GM18526 (cell line): ENCODE results near the gene VWF.

Source experiments
- POLR2A ChIP-seq: IDR thresholded peaks from 3 replicates; pipeline ENCODE4 v1.6.1; 2011; ENCODE audit not compliant: insufficient read length; ENCODE audit errors: extremely low read depth

VWF gene

DNA sequence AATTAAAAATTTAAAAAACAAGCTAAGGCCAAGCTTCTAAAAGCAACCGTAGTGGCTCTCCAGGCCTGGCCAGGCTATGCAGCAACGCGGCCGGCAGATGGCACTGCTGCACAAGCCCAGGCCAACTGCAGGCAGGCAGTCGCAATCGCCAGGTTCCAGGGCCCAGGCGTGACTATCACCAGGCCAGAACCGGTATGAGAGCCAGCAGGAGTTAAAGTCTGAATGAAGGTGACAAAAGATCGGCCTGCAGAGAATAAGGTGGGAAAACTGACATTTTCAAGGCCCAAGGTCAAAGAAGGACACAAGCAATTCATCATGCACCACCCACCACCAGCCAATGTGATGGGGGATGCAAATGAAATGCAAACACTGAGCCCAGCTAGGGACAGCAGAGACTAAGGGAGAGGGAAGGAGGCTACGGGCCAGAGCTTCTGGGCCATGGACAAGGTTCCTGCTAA, 135.8 kb downstream of the VWF start:
- no peak for TF ChIP-seq POLR2A

DNA sequence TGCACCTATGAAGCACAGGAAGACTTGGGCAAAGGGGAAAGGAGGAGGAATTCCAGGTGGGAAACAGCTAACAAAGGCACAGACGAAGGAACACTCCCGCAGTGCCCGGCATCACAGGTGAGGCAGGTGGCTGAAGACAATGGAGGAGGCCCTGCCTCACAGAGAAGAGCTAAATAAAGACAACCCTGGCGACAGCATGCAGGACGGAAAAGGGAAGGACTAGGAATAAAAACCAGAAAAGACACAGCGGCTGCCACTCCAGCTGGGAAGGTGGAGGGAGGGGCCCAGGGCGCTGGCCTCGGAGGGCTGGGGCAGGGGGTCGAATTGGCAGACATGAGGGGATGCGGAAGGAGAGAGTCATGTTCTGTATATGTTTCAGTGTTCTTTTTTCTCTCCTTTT, 136.4 kb downstream of the VWF start:
- no peak for TF ChIP-seq POLR2A

- TF ChIP-seq POLR2A, result no peak
Measured at GRCh38 chr12:5987573-5987972, 136.9 kb downstream of the VWF start.

- no peak for TF ChIP-seq POLR2A
Measured at GRCh38 chr12:5985471-5985870, 139.0 kb downstream of the VWF start.

DNA sequence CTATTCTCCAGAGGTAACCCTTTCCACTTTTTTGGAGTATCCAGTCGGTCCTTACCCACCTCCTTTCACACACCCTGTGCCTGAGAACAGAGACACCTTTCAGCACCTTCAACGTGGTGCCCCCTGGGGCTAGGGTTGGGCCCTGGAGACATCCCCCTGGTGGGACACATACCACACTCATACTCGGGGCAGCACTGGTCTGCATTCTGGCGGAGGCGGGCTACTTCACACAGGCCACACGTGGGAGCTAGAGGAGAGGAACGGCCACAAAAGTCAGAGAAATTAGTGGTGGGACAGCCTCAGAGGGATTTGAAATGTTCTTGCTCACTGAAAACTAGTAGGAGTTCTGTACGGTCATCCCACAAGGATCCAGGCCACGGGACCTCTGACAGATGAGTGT, 139.6 kb downstream of the VWF start:
- TF ChIP-seq POLR2A, result no peak

DNA sequence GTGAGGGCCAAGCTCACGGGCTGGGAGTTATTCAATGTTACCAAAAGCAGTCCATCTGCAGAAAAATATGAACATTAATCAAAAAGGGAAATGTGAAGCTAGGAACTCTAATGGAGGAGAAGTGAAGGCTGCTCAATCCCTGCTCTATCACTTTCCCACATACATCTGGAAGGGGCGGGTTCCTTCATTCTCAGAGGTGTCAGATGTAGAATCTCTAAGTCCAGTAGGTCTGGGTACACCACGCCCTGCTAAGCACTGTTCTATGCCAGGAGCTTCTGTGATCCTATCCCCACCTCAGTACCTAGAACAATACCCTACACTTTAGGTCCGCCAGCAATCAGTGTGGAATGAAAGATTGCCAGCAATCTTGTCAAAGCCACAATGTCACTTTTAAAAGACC, 142.4 kb downstream of the VWF start:
- TF ChIP-seq POLR2A, result no peak

DNA sequence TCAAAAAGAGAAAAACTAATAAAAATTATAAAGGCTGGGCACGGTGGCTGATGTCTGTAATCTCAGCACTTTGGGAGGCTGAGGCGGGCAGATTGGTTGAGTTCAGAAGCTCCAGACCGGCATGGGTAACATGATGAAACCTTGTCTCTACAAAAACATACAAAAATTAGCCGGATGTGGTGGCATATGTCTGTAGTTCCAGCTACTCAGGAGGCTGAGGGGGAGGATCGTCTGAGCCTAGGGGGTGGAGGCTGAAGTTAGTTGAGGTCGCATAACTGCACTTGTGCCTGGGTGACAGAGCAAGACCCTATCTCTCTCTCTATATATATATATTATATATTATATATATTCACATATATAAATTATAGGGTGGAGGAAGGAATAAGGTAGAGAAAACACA, 146.9 kb downstream of the VWF start:
- no peak for TF ChIP-seq POLR2A

DNA sequence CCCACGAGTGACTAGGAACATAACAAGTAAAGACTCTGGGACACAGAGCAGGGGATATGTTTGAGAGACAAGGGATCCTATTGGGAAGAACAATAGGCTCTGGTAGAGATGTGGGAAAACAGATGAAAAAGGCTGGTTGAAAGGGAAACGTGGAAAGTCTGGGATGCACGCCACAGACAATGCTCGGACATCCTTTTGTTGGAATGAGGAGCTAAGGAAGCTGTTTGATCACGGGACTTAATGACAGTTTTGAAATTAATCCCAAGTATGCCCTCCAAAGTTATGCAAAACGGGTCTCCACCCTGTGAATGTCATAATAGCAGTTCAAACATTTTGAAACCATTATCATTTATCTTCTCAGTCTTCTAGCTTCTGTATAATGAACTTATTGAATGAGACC, 147.8 kb downstream of the VWF start:
- TF ChIP-seq POLR2A, result no peak

DNA sequence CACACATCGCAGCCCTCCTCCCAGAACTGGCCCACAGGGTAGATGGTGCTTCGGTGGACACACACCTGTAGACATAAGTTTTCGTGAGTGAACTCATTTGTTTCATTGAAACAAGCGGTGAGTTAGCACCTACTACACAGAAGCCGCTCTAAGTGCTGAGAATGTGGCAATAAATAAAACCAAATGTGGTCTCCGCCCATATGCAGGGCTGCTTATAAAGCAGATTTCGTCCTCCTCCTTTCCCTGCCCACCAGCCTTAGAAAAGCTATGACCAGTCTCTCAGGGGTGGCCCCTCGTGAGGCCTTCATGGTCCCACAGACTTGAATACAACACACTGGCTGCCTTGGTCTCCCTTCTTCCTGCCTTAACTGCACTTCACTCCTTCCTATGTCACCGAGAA, 148.3 kb downstream of the VWF start:
- TF ChIP-seq POLR2A, result no peak

GRCh38 chr12:5973461-5974115, 150.9 kb downstream of the VWF start:
- TF ChIP-seq POLR2A, result no peak

DNA sequence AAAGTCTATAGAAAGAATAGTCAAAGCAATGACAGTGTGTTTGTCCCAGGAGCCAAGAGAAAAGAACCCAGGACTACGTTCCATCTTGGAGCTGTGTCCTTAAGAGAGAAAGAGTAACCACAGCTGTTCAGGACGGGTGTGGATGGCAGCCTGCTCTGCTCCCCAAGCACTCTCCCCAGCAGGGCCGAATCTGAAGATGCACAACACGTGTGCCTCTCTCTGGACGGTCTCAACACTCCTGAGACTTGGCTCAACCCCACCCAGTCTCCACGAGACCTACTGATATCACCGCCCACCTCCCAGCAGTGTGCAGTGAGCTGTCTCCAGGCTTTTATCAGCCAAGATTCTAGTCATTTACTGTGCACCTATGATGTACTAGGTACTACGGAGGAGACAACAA, 152.1 kb downstream of the VWF start:
- no peak for TF ChIP-seq POLR2A

GRCh38 chr12:5971194-5971850, 153.1 kb downstream of the VWF start:
- no peak for TF ChIP-seq POLR2A

DNA sequence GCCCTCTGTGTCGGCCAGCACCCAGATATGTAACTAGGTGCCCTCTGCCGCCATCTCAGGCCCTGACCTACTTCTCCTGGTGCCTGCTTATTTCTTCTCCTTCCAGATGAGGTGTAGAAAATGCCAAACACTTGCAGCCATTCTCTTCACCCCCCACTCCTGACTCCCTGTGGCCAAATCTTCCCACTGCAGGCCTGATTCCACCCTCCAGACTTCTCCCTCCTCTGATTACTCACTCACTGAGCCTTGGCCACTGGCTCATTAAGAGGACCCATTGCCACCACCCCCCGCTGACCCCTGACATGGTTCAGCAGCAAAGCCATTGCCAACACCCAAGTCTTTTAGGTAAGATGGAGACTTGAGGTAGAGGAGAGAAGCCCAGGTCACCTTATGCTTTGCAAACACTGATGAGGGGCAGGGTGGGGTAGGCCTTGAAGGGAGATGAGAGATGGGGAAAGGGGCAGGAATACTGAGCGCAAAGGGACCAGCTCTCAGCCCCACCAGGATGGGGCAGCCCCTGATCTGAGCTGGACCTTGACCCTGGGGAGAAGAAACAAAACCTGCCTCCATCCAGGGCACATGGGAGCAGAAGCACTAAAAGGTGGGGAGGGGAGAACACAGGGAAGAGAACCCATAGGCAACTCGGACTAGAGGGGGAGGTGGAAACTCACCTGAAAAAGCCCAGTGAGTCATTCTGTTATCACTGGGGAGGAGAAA, 154.3 kb downstream of the VWF start:
- no peak for TF ChIP-seq POLR2A

DNA sequence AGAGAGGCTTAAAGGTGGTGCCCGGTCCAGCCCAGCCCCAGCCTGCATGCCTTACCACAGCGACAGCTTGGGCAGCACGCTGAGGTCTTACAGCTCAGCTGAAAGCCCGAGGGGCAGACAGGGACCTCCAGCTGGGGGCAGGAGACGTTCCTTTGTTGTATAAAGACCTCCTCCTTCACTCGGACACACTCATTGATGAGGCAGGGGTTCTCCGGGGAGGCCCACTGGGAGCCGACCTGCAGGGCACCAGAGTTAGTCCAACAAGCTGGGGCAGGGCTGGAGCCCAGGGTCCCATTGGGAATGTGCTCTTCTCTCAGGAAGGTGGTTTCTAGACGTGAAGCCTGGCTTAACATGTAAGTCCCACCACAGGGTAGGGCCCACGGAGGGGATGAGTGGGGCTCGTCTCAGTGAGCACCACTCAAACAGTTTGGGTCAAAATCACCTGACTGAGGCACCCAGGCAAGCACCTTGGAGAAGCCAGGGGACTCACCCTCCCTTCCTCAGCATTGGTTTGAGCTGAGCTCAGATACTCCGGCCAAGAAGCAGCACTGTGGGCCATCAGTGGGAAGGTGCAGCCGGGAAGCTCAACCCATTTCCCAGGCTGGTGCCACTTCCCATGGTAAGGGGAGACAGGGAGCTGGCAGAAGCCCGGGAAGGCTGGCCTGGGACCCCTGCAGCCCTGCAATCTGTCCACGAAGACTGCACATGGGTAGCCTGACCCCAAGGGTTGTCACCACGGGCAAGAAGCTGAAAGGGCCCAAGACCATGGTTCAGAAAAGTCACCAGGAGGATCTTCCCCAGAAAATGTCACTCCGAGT, 155.1 kb downstream of the VWF start:
- no peak for TF ChIP-seq POLR2A

GRCh38 chr12:5967645-5968415, 156.6 kb downstream of the VWF start:
- TF ChIP-seq POLR2A, result no peak
